Stimulated activated CD4-positive, alpha-beta T cell treated with anti-CD3 and anti-CD28 coated beads, Interleukin-2, amount 100 ng/mL, for 4 hours (primary cell): Measurements from ENCODE around the gene MACROD2.

Experiments
- DNase-seq: peaks from one replicate; pipeline ENCODE4 v3.0.0-alpha.2; 2020; ENCODE audit warnings: low read depth

Gene MACROD2

DNA sequence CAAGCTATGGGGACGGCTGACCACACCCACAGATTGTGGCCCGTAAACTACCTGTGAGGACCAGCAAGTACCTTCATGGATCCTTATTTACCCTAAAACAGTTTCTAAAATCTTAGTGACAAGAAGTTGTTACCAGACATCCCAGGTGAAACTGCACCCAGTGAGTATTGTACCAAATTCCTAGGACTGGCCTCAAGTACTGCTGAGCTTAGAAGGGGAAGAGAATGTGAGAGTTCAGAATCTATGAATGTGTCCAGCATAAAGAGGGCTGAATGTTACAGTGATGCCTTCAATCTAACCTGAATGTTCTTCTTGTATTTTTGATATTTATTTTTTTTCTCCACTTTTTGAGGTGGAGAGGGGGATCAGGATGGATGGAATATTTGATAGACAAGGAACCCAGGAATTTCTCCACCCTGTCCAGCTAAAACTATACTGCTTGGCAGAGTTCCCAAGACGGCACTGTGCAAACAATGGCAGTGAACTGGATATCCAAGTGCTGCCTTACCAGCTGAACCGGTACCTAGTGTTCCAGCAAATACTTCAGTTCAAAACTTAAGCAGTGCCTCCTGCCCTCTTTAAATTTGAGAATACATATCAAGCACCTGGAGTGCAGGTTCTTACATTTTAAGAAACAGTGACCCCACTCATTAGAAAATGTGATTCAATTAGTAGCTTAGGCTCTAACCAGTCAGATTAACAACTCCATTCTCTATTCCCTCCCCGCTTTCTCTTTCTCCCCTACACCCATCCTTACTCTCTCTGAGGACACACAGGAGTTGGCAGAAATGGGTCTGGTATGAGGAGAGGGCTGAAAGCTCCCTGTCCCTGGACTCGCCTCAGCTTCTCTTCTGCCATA, 769.4 kb downstream of the MACROD2 start:
- DNase-seq, result no peak

DNA sequence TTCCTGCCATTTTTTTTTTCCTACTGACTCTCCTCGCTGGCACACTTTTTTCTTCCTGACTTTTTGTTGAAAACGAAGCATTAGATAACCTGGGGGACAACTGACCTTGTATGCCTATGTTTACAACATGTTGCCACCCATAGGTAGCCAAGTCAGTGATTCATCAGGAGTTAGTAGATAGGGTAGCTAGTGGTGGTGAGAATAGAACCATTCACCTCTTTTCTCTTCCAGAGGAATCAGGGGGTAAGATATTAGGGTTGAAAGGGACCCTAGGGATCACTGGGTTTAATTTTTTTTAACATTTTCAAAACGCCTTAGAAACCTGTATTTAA, 770.0 kb downstream of the MACROD2 start:
- no peak for DNase-seq

DNA sequence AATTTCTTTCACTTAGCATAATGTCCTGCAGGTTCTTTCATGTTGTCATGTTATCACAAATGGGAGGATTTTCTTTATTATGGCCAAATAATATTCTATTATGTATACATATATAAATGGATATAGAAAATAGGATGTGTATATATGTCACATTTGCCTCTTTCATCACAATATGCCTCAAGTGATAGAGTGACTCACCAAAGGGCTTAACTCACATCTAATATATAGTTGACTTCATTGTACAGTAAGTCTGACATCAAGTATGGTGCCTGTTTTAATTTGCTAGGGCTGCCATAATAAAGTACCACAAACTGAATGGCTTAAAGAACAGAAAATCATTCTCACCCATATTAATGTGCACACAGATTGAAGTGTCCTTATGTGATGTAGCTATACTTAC, 778.2 kb downstream of the MACROD2 start:
- no peak for DNase-seq

DNA sequence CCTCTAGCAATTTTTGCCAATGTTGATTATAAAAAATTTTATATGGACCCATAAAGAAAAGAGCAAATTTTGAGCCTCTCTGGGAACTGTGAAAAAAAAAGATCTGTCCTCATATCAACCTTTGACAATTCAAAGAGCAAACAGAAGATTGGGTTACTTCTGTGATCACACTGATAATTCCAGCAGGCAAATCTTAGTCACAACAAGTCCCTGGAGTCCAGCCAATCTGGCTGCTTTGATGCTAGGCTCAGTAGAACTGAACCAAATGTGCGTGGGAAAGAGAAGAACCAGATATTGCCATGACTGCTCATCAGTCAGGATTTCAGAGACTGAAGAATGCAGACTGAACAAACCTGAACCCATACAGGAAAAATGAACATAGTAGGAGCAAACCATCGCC, 780.5 kb downstream of the MACROD2 start:
- no peak for DNase-seq

DNA sequence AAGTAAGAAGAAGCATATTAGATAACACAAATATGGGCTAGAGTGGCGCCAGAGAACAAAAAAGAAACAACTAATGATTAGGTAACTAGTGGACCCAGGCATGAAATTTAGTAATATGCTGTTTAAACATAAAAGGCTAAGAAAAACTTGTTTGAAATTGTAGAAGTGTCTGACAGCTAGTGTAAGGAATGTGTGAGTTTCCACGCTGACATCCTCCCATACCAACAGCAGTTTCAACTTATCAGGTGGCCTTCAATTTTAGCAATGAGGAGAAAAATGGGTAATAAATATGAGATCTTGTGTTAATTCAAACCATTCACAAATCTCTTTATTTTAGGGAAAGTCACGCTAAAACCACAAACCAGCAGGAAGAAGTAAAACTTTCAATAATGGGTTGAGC, 782.3 kb downstream of the MACROD2 start:
- DNase-seq, result no peak

DNA sequence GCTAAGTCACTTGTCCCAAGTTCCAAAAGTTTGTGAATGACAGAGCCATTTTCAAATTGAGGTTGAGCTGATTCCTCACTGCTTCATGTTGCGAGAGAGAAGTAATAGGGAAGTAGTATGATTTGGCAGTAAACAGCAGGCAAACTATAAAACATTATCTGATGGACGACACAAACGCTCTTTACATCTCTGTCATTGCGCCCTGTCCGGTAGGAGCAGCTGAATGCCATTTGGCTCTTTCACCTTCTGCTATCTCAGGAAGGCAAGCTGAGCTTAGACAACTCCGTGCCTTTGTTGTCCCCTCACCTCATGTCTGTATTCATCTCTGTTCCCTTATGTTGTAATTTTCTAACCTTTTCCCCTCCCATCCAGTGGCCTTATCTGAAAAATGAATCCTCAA, 782.8 kb downstream of the MACROD2 start:
- no peak for DNase-seq

DNA sequence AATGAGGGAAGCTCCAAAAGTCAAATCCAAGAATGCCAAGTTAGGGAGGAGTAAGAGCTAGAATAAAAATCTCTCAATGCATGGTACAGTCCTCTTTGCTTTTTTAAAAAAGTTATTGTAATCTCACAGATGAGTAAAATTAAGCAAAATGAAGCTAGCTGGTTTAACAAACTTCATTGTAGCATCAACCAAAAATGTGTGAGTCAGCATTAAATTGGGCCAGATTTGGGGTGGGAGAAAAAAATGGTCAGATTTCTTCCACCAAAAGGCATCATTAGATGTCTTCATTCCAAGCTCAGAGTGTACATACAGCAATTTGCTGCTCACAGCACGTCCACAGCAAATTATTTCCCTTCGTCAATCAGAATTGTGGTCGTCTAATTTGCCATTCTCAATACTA, 783.6 kb downstream of the MACROD2 start:
- DNase-seq, result no peak

DNA sequence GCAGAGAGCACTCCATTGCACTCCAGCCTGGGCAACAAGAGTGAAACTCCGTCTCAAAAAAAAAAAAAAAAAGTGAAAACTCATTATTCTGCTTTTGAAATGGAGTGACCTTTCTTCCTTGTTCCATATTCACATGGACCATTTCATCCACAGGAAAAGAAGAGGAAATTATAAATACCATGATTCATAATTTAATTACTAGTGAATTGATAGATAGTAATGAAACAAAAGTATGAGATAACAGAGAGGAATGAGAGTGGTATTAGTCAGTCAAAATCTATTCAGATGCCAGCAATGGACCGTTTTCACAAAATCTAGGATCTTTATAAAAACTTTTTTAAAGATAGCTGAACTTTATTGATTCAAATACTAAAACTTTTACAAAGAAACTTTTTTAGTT, 785.2 kb downstream of the MACROD2 start:
- no peak for DNase-seq

DNA sequence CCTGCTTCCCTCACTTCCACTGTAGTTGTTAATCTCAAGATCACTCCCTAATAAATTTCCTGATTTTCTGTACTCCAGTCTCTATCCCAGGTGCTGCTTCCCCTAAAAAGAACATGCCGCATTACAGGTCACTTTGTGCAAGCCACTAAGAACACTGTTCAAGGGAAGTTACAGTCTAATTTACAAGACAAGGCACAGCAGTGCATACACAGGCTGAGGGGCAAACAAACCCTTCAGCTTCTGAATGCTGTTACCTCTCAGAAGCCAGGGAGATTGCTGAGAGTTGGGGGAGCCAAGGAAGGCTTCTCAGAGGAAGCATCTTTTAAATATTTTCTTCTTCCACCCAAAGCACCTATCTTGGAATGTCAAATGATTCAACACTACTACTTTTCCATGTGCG, 787.4 kb downstream of the MACROD2 start:
- DNase-seq, result no peak

DNA sequence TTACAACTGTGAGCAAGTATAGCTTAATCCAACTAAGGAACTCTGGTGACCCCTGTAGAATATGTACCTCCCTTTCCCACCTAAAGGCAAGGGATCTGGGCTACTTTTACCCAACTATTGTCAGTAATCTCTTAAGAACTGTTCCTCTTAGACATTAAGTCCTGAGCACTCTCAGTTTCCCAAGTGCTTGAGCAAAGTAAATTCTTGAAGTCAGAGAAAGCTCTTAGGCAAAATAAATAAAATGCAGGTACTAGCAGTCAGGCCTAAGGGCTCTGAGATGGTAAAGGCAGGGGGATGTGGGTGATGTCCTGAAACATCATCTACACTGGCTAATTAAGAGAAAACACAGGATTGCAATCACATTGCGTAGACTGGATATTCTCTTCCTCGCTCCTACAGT, 788.5 kb downstream of the MACROD2 start:
- DNase-seq, result no peak

DNA sequence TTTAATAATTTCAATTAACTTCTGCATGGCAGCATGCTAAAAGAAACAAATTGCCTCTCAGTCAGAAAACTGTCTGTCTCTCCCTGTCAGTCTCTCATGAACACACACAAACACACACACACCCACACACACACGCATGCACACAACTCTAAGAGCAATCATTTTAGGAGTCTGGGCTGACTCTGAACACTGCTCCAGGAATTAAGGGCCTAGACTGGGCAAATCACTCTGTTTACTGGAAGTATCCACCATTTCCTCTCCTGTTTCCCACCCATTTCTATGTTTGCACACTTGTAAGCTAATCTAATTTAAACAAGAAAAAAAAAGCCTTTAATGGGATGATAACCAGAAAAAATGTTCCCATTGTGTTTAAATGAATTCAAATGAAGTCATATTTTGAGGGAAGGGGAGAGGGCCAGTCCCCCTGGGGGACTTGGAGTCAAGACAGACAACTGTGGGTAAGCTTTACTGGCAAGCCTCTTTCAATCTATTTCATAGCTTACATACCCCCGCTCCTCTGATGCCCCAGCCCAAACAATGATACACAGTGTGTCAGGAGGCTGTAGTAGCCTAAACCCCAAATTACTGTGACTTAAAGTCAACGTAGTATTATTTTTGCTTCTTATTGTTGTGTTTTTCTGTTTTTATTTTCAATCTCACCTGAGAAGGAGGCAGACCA, 789.9 kb downstream of the MACROD2 start:
- no peak for DNase-seq

DNA sequence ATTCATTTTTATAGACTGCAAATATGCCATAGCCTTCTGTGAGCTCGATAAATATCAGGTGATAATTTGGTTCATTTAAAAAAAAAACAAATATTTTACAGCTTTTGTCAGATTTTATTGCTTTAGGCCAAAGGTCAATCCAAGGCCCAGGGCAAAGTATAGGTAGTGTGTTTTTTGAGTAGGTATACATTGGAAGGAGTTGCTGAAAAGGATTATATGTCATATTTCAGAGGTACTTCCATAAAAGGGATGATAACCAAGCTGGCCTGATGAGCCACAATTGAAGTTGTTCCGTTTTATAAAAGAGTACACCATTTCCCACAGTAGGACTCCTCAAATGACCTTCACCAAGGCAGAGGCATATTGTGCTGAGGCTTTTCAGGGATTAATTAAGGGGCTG, 794.9 kb downstream of the MACROD2 start:
- no peak for DNase-seq

DNA sequence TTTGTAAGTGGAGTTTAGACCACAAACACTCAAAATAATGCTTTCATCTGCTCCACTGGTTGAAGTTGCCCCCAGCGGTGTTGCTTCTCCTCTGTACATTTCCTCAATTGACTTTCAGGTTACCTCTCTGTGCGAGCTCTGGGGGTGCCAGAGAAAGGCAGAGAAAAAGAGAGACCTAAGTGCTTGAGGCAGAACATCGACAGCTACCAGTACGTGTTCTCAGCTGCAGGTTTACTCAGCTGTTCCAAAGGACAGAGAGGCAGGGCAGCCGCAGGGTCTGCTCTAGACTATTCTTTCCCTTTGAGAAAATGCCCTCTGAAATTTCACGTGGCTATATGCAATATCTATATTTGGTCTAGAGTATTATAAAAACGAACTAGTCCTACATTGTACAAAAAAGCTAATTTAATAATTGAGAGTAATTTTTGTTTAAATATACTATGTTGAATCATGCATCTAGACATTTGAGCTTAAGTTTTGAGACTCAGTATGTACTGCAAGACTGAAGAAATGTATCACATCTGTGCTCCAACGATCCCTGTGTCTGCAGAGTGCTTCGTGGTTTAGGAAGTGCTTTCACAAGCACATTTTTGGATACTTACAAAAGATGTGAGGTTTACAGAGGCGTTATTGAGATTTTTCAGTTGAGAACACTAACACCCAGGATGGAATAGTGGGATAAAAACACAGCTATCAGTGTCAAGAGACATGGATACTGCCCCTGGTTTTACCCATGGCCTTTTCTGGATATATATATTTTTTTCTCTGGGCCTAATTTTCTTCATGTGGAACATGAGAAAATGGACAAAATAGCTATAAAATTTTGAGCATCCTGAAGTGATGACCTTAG, 795.7 kb downstream of the MACROD2 start:
- DNase-seq, result no peak

DNA sequence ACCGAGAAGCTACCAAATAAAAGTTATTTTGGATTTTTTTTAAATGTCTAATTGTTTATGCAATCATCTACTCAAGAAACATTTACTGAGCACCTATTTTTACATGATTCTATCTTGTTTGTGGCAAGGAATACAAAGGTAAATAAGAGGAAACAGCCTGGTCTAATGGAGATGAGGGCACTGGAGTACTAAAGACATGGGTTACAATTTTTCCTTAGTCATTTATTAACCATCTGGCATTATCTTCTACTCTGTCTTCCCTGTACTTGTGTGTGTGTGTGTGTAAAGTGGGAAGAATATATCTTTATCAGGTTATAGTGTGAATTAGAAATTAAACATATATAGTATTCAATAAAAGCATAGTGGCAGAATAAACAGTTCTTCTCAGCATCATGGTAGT, 797.6 kb downstream of the MACROD2 start:
- DNase-seq, result no peak

DNA sequence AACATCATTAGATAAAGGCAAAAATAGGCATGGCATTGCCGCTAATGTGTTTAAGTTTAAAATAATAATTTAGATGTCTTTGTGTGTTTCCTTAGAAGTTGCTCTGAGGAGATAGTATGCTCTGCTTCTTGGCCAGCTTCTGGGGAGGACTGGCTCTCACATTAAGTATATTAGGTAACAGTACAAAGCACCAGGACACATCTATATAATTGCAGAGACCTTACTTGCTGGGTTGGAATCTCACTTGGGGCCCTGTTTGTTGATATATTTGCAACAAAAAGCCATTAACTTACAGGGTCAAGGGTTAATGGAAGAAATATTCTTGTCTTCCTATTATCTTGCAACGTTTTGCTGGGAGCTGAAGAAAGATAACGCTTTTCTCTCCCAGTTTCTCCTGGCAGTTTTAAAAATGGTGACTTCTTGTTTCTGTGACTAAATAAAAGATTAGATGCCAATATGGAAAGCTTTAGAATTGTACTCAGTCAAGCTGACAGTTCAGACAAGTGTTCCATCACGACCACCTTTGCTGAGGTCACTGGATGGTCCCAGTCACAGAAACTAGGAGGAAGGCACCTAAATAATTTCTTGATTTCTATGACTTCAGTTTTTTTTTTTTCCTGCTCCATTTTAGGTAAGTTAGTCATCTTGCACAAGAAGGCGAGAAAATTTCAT, 804.4 kb downstream of the MACROD2 start:
- DNase-seq, result no peak

DNA sequence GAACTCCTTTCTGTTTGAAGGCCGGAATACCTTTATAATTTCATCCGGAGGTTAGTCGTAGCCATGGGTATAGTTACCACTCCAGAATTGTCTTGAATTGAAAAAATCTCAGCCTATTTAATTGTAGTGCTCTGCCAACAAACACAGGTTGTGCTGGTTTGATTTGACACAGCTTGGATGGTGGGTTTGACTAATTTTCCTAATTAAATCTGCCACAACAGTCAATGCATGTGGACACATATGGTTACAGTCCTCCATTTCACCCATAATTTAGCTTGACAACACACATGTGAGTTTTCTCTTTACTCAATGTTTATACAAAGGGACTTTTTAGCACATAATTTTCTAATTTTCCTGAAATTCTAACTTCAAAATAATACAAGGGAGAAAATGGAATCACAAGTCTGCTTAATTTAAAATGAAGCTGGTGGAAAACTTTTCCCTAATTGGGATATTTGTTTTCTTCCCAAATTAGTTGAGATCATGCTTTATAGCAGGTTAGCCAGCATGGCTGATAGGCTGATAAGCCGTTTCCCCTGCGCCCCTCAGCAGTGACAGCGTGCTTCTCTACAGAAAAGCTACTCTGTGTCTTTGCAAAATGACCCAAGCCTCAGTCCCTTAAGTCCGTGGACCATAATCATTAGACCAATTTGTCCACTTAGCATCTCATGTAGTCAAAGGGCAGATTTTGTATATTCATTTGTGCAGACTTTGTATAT, 805.5 kb downstream of the MACROD2 start:
- no peak for DNase-seq

DNA sequence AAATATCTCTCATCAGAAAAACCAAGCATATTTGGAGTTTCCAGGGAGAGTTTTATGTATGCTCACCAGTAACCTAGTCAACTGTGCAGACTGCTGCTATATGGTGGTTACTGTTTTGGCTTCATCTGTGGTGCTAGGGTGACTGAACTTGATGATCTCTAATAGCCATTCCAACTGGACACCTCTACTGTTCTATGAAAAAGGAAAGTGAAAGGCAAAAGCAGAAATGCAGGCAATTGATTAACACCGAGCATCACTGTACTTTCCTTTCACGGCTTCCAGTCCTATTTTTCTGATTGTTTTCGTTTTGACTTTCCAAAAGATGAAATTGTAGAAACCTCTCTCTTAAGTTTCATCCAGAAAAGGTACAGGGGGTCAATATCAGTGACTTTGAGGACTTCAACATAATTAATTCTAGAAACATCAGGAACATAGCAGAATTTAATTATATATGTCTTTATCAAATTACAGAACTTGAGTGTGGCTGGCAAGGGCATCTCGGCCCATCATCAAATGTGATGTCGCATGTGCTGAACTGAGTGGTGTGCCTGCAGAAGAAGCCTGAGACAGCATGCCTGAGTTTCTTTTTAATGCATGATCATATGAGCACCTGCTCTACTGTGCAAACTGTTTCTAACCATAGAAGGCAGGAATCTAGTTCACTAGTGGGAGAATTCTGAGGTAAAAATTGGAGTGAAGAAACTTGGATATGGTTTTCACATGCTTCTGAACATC, 806.4 kb downstream of the MACROD2 start:
- no peak for DNase-seq

DNA sequence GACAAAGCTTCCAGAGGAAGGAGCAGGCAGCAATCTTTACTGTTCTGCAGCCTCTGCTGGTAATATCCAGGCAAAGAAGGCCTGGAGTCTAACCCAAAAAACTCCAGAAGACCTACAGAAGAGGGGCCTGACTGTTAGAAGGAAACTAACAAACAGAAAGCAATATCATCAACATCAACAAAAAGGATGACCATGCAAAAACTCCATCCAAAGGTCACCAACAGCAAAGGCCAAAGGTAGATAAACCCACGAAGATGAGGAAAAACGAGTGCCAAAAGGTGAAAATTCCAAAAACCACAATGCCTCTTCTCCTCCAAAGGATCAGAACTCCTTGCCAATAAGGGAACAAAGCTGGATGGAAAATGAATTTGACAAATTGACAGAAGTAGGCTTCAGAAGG, 811.9 kb downstream of the MACROD2 start:
- no peak for DNase-seq

DNA sequence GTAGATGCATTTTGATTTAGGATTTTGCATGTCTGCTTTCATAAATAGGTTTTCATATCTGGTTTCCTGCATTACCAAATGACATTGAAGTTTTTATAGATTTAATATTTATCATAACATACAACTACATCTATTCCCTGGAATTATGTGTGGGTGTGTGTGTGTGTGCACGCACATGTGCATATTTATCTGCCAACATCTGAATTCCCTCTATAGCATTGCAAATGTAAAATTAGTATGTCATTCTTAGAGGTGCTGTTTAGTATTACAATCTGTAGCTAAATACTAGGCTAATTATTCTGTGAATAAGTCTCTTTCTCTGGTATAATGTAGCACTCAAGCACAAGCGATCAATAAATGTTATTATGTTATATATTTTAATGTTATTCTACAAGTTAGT, 820.0 kb downstream of the MACROD2 start:
- DNase-seq, result no peak

DNA sequence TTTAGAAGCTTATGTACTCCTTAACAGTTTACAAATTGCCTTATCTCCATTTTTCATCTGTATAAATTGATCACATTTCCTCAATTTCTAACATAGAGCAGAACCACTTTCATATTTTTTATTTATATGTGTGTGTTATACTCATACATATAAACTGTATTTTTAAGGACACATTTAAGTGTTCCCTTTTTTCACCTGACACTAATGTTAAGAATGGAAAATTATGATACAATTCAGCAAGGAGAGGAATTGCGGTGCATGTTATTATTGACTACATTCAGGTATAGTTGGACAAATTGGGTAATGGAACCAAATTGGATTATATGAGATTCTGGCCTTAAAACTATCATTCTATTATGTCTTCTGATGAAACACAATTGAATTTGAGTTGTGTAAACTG, 821.2 kb downstream of the MACROD2 start:
- DNase-seq, result no peak

DNA sequence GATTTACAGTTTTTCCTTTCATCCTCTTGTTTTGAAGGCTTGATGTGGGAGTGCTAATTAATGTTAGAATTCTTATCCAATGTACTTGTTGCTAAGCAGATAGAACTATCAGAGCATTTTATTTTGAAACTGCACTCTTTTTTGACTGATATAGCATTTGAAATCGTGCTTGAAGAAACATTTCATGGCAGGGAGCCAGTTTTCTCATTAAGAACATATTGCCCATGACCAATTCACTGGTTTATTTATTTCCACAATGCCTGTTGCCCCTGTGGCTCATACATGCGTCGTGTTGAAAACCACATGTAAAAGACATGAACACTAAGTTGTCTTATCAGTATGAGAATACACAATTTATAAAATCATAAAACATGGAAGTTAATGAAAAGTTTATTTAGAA, 821.8 kb downstream of the MACROD2 start:
- no peak for DNase-seq
